GM21529 (cell line): ENCODE data around the gene RPL29.

Experiments used
- ATAC-seq: cut with Tn5 transposase; IDR thresholded peaks from one replicate; pipeline ENCODE4 v1.9.1; 2021; ENCODE audit not compliant: unreplicated experiment

RPL29 gene

GRCh38 chr3:51948016-51948580, 47.6 kb downstream of the RPL29 start:
- ATAC-seq = no peak

- no peak for ATAC-seq
Measured at GRCh38 chr3:51947215-51947900, 48.3 kb downstream of the RPL29 start.

- no peak for ATAC-seq
Measured at GRCh38 chr3:51946796-51947195, 48.9 kb downstream of the RPL29 start.

DNA sequence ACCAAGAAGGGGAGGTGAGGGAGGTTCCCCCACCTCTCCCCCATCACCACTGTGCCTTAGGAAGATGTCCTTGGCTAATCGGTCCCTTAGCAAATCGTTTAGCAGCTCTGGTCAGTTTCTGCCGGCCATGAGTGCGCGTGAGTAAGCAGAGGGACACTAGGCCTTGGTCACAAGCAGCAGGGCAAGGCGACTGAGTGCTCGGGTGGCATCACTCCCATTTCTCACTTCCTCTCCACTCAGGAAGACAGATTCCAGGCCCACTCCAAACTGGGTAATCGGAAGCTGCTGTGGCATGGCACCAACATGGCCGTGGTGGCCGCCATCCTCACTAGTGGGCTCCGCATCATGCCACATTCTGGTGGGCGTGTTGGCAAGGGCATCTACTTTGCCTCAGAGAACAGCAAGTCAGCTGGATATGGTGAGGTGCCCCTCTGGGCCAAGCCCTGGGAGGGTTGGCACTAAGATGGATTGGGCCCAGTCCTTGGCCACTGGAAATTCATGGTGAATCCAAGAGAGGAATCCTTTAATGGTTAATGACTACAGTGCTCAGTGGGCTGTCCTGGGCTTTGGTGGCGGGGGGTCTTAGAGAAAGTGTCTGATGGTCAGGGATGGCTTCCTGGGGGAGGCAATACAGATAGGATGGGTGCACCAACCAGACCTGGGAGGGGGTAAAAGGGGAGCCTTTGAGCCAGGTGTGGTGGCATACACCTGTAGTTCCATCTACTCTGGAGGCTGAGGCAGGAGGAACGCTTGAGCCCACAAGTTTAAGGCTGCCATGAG, 49.6 kb downstream of the RPL29 start:
- ATAC-seq = no peak

GRCh38 chr3:51945031-51945840, 50.5 kb downstream of the RPL29 start:
- ATAC-seq = no peak

GRCh38 chr3:51944451-51945021, 51.2 kb downstream of the RPL29 start:
- no peak for ATAC-seq
